ENCODE results near the gene NTNG1. TPM values are rescaled to one million over a fixed set of nuclear protein-coding genes. Genes with fewer than 3 reads are reported as not detected.
A peak's percentile ranks its signal among the peaks of the same experiment; 100 is the strongest.

NTNG1 gene
- total RNA-seq, 4 donors from 2014 or later, result 0.20 to 3.0 (median 1.0) TPM

DNA sequence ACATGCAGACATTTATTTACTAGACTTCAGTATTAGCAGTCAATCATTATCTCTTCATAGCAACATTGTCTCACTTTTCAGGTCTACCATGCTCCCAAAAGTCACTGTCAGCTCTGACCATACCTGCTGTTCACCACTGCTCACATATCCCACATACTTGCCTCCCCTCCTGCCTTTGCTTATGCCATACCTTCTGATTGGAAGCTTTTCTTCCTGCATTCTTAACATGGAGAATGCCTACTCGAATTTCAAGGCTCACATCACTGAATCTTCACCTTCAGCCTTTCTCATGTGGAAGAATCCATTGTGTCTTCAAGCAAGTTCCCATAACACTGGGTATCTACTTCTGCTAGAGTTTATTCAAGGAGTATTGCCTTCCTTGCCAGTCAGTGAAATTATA lies 135.4 kb downstream of the NTNG1 start:
- H3K36me3 ChIP-seq, result no peaks in the 10 kb centered on the region
- H3K27ac ChIP-seq, result no peak overlapping the region
- 36 to 71% methylated on average over 1 of the region's 1 CpG for WGBS, 2 donors (ENCODE audit: low coverage in 1 of 2)
- H3K4me3 ChIP-seq, result no peak overlapping the region
- H3K27me3 ChIP-seq, result no peaks in the 10 kb centered on the region
- no peak for ATAC-seq
- TF ChIP-seq EP300 (IDR thresholded peaks at IDR 0.05) (no peak), POLR2AphosphoS5 (IDR thresholded peaks at IDR 0.05) (no peak), POLR2A (IDR thresholded peaks at IDR 0.05) (no peak)
- TF ChIP-seq, protein P1, sequence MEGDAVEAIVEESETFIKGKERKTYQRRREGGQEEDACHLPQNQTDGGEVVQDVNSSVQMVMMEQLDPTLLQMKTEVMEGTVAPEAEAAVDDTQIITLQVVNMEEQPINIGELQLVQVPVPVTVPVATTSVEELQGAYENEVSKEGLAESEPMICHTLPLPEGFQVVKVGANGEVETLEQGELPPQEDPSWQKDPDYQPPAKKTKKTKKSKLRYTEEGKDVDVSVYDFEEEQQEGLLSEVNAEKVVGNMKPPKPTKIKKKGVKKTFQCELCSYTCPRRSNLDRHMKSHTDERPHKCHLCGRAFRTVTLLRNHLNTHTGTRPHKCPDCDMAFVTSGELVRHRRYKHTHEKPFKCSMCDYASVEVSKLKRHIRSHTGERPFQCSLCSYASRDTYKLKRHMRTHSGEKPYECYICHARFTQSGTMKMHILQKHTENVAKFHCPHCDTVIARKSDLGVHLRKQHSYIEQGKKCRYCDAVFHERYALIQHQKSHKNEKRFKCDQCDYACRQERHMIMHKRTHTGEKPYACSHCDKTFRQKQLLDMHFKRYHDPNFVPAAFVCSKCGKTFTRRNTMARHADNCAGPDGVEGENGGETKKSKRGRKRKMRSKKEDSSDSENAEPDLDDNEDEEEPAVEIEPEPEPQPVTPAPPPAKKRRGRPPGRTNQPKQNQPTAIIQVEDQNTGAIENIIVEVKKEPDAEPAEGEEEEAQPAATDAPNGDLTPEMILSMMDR (IDR thresholded peaks at IDR 0.05), result no peak
- no peaks in the 10 kb centered on the region for H3K4me1 ChIP-seq
- H3K9me3 ChIP-seq, result no peaks in the 10 kb centered on the region

DNA sequence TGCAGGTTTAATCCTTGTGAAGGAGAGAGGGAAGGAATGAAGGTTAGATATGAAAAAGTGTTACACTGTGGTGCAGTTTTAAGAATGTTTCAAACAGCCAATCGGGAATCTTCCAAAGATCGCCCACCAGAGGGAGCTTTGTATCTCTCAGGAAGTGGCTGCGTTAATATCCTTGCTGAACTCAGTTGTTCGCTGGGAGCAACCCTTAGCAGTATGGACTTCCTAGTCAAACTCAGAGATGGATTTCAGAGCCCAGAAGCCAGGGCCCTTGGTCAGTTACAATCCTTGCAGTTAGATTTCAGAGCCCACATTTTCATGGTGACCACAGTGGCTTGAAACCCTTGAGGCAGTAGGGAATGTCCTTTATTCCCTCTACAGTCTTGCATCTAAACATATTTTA lies 136.2 kb downstream of the NTNG1 start:
- Histone ChIP-seq H3K27me3 (no peaks in the 10 kb centered on the region), H3K4me1 (no peaks in the 10 kb centered on the region), H3K27ac (no peak overlapping the region), H3K36me3 (no peaks in the 10 kb centered on the region), H3K4me3 (no peak overlapping the region), H3K9me3 (no peaks in the 10 kb centered on the region)
- no peak for ATAC-seq
- TF ChIP-seq POLR2AphosphoS5 (IDR thresholded peaks at IDR 0.05) (no peak), POLR2A (IDR thresholded peaks at IDR 0.05) (no peak), EP300 (IDR thresholded peaks at IDR 0.05) (no peak)
- TF ChIP-seq, protein P1 (IDR thresholded peaks at IDR 0.05), result peak in 3 of 4 experiments; percentile 36 to 50 (median 36)
- 20 to 60% methylated on average over 1 to 3 of the region's 4 CpGs for WGBS, 2 donors (ENCODE audit: low coverage in 1 of 2)

DNA sequence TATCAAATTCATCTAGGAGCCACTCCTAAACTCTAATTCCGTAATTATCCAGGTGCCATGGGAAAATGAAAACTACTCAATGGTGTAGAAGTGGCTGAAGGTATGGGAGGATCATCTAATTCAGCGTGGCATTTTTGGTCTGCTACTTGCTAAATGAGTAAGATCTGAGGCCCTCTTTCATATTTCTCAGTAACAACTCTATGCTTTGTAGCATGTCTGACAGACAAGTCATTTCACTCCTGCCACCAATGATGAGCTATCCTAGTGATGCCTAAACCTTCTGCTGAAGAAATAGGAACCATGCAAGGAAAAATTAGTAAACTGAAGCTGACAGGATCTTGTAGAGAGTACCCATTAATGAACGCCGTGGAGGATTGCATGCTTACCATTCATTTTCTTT lies 145.3 kb downstream of the NTNG1 start:
- H3K4me1 ChIP-seq, result no peaks in the 10 kb centered on the region
- no peaks in the 10 kb centered on the region for H3K9me3 ChIP-seq
- H3K27me3 ChIP-seq, result no peaks in the 10 kb centered on the region
- no peaks in the 10 kb centered on the region for H3K36me3 ChIP-seq
- no peak overlapping the region for H3K4me3 ChIP-seq
- no peak for ATAC-seq
- TF ChIP-seq EP300 (IDR thresholded peaks at IDR 0.05), result no peak
- TF ChIP-seq POLR2A (IDR thresholded peaks at IDR 0.05), result no peak
- no peak for TF ChIP-seq POLR2AphosphoS5 (IDR thresholded peaks at IDR 0.05)
- TF ChIP-seq, protein P1 (IDR thresholded peaks at IDR 0.05), result no peak
- H3K27ac ChIP-seq, result no peak overlapping the region
- 85 to 90% methylated on average over 4 of the region's 4 CpGs for WGBS, 2 donors (ENCODE audit: low coverage in 1 of 2)

DNA sequence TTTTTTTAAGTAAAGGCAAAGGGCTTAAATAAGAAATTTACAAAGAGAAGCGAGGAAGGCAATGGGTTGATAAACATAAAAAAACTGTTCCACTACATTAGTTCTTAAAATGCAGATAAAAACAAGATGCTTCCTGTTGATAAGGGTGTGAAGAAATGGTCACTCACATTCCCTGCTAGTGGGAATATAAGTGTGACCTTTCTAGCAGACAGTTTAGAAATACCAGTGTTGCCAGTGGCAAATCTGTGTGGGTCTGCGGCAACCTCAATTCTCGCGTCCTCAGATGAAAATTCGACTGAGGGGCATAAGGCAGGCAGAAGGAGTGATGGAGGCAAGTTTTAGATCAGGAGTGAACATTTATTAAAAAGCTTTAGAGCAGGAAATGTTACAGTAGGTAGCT lies 151.1 kb downstream of the NTNG1 start:
- no peak overlapping the region for H3K27ac ChIP-seq
- no peak for ATAC-seq
- no peak overlapping the region for H3K4me3 ChIP-seq
- no peaks in the 10 kb centered on the region for H3K9me3 ChIP-seq
- no peaks in the 10 kb centered on the region for H3K36me3 ChIP-seq
- 87 to 98% methylated on average over 3 to 4 of the region's 5 CpGs for WGBS, 2 donors (ENCODE audit: low coverage in 1 of 2)
- H3K27me3 ChIP-seq, result no peaks in the 10 kb centered on the region
- no peaks in the 10 kb centered on the region for H3K4me1 ChIP-seq
- TF ChIP-seq, protein P1 (IDR thresholded peaks at IDR 0.05), result no peak
- TF ChIP-seq POLR2AphosphoS5 (IDR thresholded peaks at IDR 0.05), result no peak
- TF ChIP-seq POLR2A (IDR thresholded peaks at IDR 0.05), result no peak

DNA sequence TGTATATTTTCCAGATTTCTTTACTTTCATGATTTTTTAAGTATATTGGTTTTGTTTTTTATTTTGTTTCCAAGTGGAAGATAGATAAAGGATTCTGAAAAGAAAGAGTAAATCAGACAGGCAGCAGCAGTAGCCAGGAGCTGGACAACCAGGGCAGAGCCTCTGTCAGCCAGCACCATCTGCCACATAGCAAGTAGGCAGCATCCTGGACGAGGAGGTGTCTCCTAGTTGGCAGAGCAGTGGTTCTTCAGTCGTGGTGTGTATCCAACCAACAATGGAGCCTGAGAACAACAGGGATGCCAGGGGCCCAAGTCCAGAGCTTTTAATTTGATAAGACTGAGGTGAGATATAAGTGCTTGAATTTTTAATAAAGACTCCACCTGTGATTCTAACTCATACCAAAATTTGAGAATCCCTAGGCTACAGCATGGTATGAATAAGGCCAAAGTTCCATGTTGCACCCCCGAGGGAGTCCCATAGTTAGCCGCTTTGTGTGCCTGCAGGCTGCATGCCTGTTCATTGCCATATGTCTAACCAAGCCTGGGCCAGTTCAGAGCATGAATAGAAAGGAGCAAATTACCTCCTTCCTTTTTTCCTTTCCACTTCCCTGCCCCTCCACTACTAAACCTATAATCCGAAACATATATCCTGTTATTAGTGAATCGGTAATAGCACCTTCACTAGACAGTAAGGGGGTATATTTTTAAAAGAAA lies 153.2 kb downstream of the NTNG1 start:
- whole genome bisulfite sequencing, 2 donors (ENCODE audit: low coverage in 1 of 2), result 82 to 92% methylated on average over 3 to 5 of the region's 6 CpGs
- no peak for ATAC-seq
- H3K4me1 ChIP-seq, result no peaks in the 10 kb centered on the region
- H3K27ac ChIP-seq, result no peak overlapping the region
- no peaks in the 10 kb centered on the region for H3K27me3 ChIP-seq
- TF ChIP-seq POLR2AphosphoS5 (IDR thresholded peaks at IDR 0.05) (no peak), POLR2A (IDR thresholded peaks at IDR 0.05) (no peak), EP300 (IDR thresholded peaks at IDR 0.05) (no peak)
- TF ChIP-seq, protein P1 (IDR thresholded peaks at IDR 0.05), result no peak
- no peaks in the 10 kb centered on the region for H3K36me3 ChIP-seq
- H3K4me3 ChIP-seq, result no peak overlapping the region
- no peaks in the 10 kb centered on the region for H3K9me3 ChIP-seq
